HepG2 (cell line): Measurements from ENCODE around the gene DDAH2. TPM values are rescaled to one million over a fixed set of nuclear protein-coding genes. Genes with fewer than 3 reads are reported as not detected.

ENCODE experiments used
- ARHGAP35 ChIP-seq: sonication (generic); formaldehyde crosslinking; IDR thresholded peaks from 2 replicates; pipeline ENCODE4 v1.9.0; 2022; ENCODE audit warnings: mild to moderate bottlenecking, inconsistent platforms, moderate library complexity, missing genetic modification reagents, borderline replicate concordance
- CHD4 ChIP-seq: fragments of 200-600 bp; sonication (generic); IDR thresholded peaks from 2 replicates; pipeline ENCODE4 v1.7.0; 2017; ENCODE audit warnings: mild to moderate bottlenecking, low read length, borderline replicate concordance
- GPN1 ChIP-seq: sonication (generic); formaldehyde crosslinking; IDR thresholded peaks from 2 replicates; pipeline ENCODE4 v1.5.1; 2020; ENCODE audit warnings: missing genetic modification reagents, borderline replicate concordance
- KDM2A ChIP-seq: sonication (generic); formaldehyde crosslinking; IDR thresholded peaks from 2 replicates; pipeline ENCODE4 v1.4.0; 2020; ENCODE audit warnings: low read depth, missing genetic modification reagents, borderline replicate concordance
- POLR2AphosphoS5 ChIP-seq: IDR thresholded peaks from 2 replicates; pipeline ENCODE4 v1.6.1; 2012; ENCODE audit warnings: low read depth, low read length
- POLR2G ChIP-seq: fragments of 200-400 bp; formaldehyde crosslinking; IDR thresholded peaks from 2 replicates; pipeline ENCODE4 v1.6.1; 2018; ENCODE audit warnings: mild to moderate bottlenecking, low read depth, low read length, moderate library complexity
- ZFAT ChIP-seq: sonication (generic); formaldehyde crosslinking; conservative IDR thresholded peaks from 2 replicates; pipeline ENCODE4 v1.8.1; 2023; ENCODE audit warnings: missing genetic modification reagents, inconsistent platforms
- ZFP37 ChIP-seq: sonication (generic); formaldehyde crosslinking; IDR thresholded peaks from 2 replicates; pipeline ENCODE4 v1.4.0; 2020; ENCODE audit warnings: missing genetic modification reagents, borderline replicate concordance
- ZFX ChIP-seq: sonication (generic); formaldehyde crosslinking; IDR thresholded peaks from 2 replicates; pipeline ENCODE4 v1.4.0; 2020; ENCODE audit warnings: mild to moderate bottlenecking, low read depth, missing genetic modification reagents, moderate library complexity
- ZHX2 ChIP-seq, 2 experiments: sonication (generic) in 1 of 2; formaldehyde crosslinking in 1 of 2; IDR thresholded peaks; 2 replicates each; pipeline versions ENCODE4 v1.6.1 to v1.9.0; 2014 to 2022; ENCODE audit warnings: antibody characterized with exemption in 1 of 2, borderline replicate concordance in 1 of 2, inconsistent platforms in 1 of 2, low read depth in 1 of 2, missing genetic modification reagents in 1 of 2
- ZNF160 ChIP-seq: sonication (generic); formaldehyde crosslinking; IDR thresholded peaks from 2 replicates; pipeline ENCODE4 v1.8.0; 2022; ENCODE audit warnings: mild to moderate bottlenecking, inconsistent platforms, missing genetic modification reagents
- ZNF18 ChIP-seq: sonication (generic); formaldehyde crosslinking; IDR thresholded peaks from 2 replicates; pipeline ENCODE4 v1.8.0; 2022; ENCODE audit warnings: mild to moderate bottlenecking, missing genetic modification reagents; ENCODE audit not compliant: insufficient replicate concordance
- ZNF264 ChIP-seq: sonication (generic); formaldehyde crosslinking; IDR thresholded peaks from 2 replicates; pipeline ENCODE4 v1.4.0; 2020; ENCODE audit warnings: missing genetic modification reagents
- ZNF274 ChIP-seq: sonication (generic); formaldehyde crosslinking; IDR thresholded peaks from 2 replicates; pipeline ENCODE4 v1.5.1; 2020; ENCODE audit warnings: mild to moderate bottlenecking, missing genetic modification reagents
- ZNF354B ChIP-seq: sonication (generic); formaldehyde crosslinking; IDR thresholded peaks from 2 replicates; pipeline ENCODE4 v1.8.0; 2022; ENCODE audit warnings: mild to moderate bottlenecking, missing genetic modification reagents
- ZNF552 ChIP-seq: sonication (generic); formaldehyde crosslinking; IDR thresholded peaks from 2 replicates; pipeline ENCODE4 v1.9.0; 2022; ENCODE audit warnings: missing genetic modification reagents, mild to moderate bottlenecking, borderline replicate concordance
- polyA plus RNA-seq, 8 experiments: library from polyadenylated mRNA; depleted of rRNA in 3 of 8; stranded (reverse) in 7 of 8; unstranded in 1 of 8; fragments of >200 nt; fragmentation: Illumina TruSeq in 4 of 8; extraction: Trizol in 4 of 8; gene quantifications; 2 replicates each; pipeline versions ENCODE4 v1.2.1 to v1.2.3, GENCODE V29; 2011 to 2016; ENCODE audit warnings: low read depth in 4 of 8, missing spikeins in 1 of 8, mixed read lengths in 1 of 8; ENCODE audit not compliant: insufficient read depth in 1 of 8
- total RNA-seq, 5 experiments: library from RNA; depleted of rRNA; stranded (reverse); fragments of >200 nt; fragmentation: Illumina TruSeq; extraction: Trizol; gene quantifications; 2 replicates each; pipeline ENCODE4 v1.2.3, GENCODE V29; 2016; ENCODE audit warnings: low read depth in 1 of 5
- TF ChIP-seq, protein P1 (sequence below): sonication (generic); formaldehyde crosslinking; IDR thresholded peaks from 2 replicates; pipeline ENCODE4 v1.9.0; 2022; ENCODE audit warnings: low read depth, missing genetic modification reagents
- TF ChIP-seq, protein P2 (sequence below): sonication (generic); formaldehyde crosslinking; IDR thresholded peaks from 2 replicates; pipeline ENCODE4 v1.4.0; 2020; ENCODE audit warnings: missing genetic modification reagents

Gene DDAH2
- total and polyA plus RNA-seq, 2 of the 13 experiments (the other 11 are each of a cell fraction or from before 2014, with no cell fraction given), result 16.4 to 21.1 TPM

- no peak for TF ChIP-seq ZNF18 (CRISPR knock-in tag)
- TF ChIP-seq GPN1 (CRISPR knock-in tag), result no peak
- TF ChIP-seq ZFAT (CRISPR knock-in tag), result no peak
- TF ChIP-seq KDM2A (CRISPR knock-in tag), result peak; percentile 68; the same call in 1 of the 2 replicates
- no peak for TF ChIP-seq POLR2AphosphoS5
- no peak for TF ChIP-seq ZFP37 (CRISPR knock-in tag)
- TF ChIP-seq ZNF274, result no peak
- TF ChIP-seq, protein P1, sequence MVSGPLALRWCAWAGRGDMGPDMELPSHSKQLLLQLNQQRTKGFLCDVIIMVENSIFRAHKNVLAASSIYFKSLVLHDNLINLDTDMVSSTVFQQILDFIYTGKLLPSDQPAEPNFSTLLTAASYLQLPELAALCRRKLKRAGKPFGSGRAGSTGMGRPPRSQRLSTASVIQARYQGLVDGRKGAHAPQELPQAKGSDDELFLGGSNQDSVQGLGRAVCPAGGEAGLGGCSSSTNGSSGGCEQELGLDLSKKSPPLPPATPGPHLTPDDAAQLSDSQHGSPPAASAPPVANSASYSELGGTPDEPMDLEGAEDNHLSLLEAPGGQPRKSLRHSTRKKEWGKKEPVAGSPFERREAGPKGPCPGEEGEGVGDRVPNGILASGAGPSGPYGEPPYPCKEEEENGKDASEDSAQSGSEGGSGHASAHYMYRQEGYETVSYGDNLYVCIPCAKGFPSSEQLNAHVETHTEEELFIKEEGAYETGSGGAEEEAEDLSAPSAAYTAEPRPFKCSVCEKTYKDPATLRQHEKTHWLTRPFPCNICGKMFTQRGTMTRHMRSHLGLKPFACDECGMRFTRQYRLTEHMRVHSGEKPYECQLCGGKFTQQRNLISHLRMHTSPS (CRISPR knock-in tag), result no peak
- TF ChIP-seq ZNF160, result no peak
- TF ChIP-seq POLR2G, result no peak
- TF ChIP-seq ZFX (CRISPR knock-in tag), result peak; percentile 45; the same call in 1 of the 2 replicates
- TF ChIP-seq, protein P2, sequence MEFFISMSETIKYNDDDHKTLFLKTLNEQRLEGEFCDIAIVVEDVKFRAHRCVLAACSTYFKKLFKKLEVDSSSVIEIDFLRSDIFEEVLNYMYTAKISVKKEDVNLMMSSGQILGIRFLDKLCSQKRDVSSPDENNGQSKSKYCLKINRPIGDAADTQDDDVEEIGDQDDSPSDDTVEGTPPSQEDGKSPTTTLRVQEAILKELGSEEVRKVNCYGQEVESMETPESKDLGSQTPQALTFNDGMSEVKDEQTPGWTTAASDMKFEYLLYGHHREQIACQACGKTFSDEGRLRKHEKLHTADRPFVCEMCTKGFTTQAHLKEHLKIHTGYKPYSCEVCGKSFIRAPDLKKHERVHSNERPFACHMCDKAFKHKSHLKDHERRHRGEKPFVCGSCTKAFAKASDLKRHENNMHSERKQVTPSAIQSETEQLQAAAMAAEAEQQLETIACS (CRISPR knock-in tag), result no peak
- TF ChIP-seq CHD4, result no peak
- no peak for TF ChIP-seq ZHX2 (IDR thresholded peaks at IDR 0.05; ENCODE audit: low read depth)
- TF ChIP-seq ZHX2 (CRISPR knock-in tag; IDR thresholded peaks at IDR 0.05; ENCODE audit: borderline replicate concordance), result no peak
- no peak for TF ChIP-seq ZNF264
- no peak for TF ChIP-seq ARHGAP35 (CRISPR knock-in tag)
- no peak for TF ChIP-seq ZNF354B (CRISPR knock-in tag)
- no peak for TF ChIP-seq ZNF552 (CRISPR knock-in tag)
Observed at GRCh38 chr6:31717499-31718222, 11.4 kb downstream of the DDAH2 start (continued).
